Natural killer cell treated with Interleukin-12 subunit alpha and Interleukin-12 subunit beta and Interleukin-15 and Interleukin-18, amount 100 ng/mL, for 72 hours (primary cell): ENCODE data around the gene PRR9. TPM values are rescaled to one million over a fixed set of nuclear protein-coding genes. Genes with fewer than 3 reads are reported as not detected.
"Not testable (repeated sequence)": the region's sequence is repeated elsewhere in the genome, so short reads cannot be mapped to it uniquely, and the experiment has no call there.

Source experiments
- ATAC-seq, 2 donors: fragments of 150-1000 bp; cut with Tn5 transposase in 1 of 2; sonication (Bioruptor Pico), chemical (Tn5 transposase) in 1 of 2; 2 replicates each; pipeline ENCODE4 v1.10.0; 2021
- DNase-seq: peaks from one replicate; pipeline ENCODE4 v3.0.0; 2022; ENCODE audit warnings: low spot score
- H3K27ac Mint-ChIP-seq, 2 donors: 1 replicate in 1 of 2; 2 replicates in 1 of 2; pipeline ENCODE4 v1.8.0; 2022; ENCODE audit warnings: mixed read lengths in 2 of 2, mild to moderate bottlenecking in 1 of 2, moderate library complexity in 1 of 2
- H3K27me3 Mint-ChIP-seq, 2 donors: 1 replicate in 1 of 2; 2 replicates in 1 of 2; pipeline ENCODE4 v1.8.0; 2022; ENCODE audit warnings: mixed read lengths in 2 of 2
- H3K36me3 Mint-ChIP-seq: one replicate; pipeline ENCODE4 v1.8.0; 2022; ENCODE audit warnings: mixed read lengths
- H3K4me1 Mint-ChIP-seq, 2 donors: 1 replicate in 1 of 2; 2 replicates in 1 of 2; pipeline ENCODE4 v1.8.0; 2022; ENCODE audit warnings: low read depth in 2 of 2, mixed read lengths in 2 of 2, mild to moderate bottlenecking in 1 of 2
- H3K4me3 Mint-ChIP-seq: one replicate; pipeline ENCODE4 v1.8.0; 2022; ENCODE audit warnings: mixed read lengths
- H3K9me3 Mint-ChIP-seq: 2 replicates; pipeline ENCODE4 v1.8.0; 2022; ENCODE audit warnings: mixed read lengths
- total RNA-seq, 2 donors: library from RNA; stranded (reverse); gene quantifications; one replicate each; pipeline ENCODE4 v1.2.3, GENCODE V29; 2022

Gene PRR9, protein sequence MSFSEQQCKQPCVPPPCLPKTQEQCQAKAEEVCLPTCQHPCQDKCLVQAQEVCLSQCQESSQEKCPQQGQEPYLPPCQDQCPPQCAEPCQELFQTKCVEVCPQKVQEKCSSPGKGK
- not detected for total RNA-seq

DNA sequence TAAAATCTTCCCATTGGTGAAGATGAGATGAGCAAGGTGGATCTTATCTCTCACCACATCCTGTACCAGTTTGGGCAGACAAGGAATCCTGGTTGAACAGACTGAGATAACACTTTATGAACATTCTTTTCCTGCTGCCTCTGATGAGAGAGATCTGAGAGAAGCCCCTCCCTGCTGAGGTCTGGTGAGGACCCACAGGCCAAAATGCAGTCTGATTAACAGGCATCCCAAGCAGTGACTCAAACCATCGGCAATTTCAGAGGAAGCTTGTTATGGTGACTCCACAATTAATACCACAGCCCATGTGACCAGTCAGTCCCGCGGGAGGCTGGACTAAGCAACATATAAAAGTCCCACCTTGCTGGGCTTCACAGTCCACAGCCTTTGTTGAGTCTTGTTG lies at the start of gene PRR9:
Gene PRR9, plus strand, starts transcription at position 373 of the 400 bp plus-strand sequence. CDS start 561 bp downstream, outside the sequence.
- ATAC-seq (peak in 1 of 2 donors; percentile 7), DNase-seq (no peak)
- Mint-ChIP-seq H3K36me3 (no peaks in the 10 kb centered on the region), H3K27ac (no peak within 1 kb of the TSS), H3K4me3 (no peak within 1 kb of the TSS), H3K27me3 (peaks cover 24 to 37% of the 10 kb centered on the region in 2 donors), H3K9me3 (no peaks in the 10 kb centered on the region), H3K4me1 (no peaks in the 10 kb centered on the region)

DNA sequence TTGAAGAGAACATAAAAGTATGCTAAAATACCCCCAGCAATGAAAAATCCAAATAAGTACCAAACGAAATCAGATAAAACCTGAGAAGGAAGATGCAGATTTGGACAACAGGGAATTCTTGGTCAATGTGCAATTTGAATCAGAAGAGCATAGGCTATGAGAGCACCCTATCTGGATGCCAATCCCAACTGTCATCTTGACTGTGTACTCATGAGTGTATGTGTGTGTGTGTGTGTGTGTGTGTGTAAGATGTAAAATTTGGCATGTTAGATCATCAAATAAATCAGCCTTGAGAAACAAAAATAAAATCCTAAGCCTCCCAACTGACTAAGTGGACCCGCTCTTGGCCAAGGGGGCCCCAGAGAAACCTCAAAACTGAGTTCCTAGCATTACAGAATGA lies 48.7 kb upstream of the PRR9 start:
- Mint-ChIP-seq H3K27ac (no peak overlapping the region), H3K4me1 (no peaks in the 10 kb centered on the region)
- no peak for ATAC-seq

DNA sequence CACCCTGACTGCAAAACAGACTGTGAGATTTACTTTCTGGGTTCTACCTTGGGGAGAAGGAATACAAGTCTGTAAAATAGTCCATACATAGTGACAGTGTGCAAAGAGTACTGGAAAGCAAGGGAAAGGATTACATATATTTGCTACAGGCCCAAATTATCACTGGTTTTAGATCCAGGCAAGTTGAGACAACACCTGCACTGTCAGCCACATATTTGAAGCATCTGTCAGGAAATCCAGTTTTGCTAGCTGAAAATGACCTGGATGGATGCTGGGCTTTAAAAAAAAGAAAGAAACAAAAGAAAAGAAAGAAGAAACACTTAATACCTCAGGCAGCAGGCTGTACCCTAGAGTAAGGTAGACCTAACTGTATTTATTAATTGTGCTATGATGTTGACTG lies 42.8 kb upstream of the PRR9 start:
- H3K27me3 Mint-ChIP-seq = peaks cover 24 to 33% of the 10 kb centered on the region in 2 donors
- H3K36me3 Mint-ChIP-seq = no peaks in the 10 kb centered on the region
- no peak for ATAC-seq
- H3K4me1 Mint-ChIP-seq = no peaks in the 10 kb centered on the region
- H3K27ac Mint-ChIP-seq = no peak overlapping the region
- H3K4me3 Mint-ChIP-seq = no peak overlapping the region
- H3K9me3 Mint-ChIP-seq = no peaks in the 10 kb centered on the region
- no peak for DNase-seq

More for the DNA sequence above, 48.7 kb upstream of the PRR9 start:
- no peaks in the 10 kb centered on the region for H3K9me3 Mint-ChIP-seq
- no peaks in the 10 kb centered on the region for H3K36me3 Mint-ChIP-seq
- peaks cover 29 to 46% of the 10 kb centered on the region in 2 donors for H3K27me3 Mint-ChIP-seq
- no peak overlapping the region for H3K4me3 Mint-ChIP-seq
- no peak for DNase-seq

DNA sequence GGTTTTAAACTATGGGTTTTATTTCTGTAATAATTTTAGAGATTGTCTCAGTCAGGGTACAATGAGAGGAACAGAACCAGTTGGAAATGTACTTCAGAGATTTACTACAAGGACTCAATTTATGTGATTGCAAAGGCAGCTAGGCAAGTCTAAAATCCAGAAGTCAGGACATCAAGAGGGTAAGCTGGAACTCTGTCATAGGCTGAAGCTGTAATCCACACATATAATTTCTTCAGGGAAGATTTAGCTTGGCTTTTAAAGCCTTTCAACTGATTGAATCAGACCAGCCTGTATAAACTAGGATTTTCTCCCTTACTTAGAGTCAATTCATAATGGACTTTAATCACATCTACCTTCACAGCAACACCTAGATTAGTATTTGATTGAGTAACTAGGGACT lies 38.5 kb upstream of the PRR9 start:
- no peak overlapping the region for H3K27ac Mint-ChIP-seq
- no peak for ATAC-seq
- peaks cover 18 to 29% of the 10 kb centered on the region in 2 donors for H3K27me3 Mint-ChIP-seq

DNA sequence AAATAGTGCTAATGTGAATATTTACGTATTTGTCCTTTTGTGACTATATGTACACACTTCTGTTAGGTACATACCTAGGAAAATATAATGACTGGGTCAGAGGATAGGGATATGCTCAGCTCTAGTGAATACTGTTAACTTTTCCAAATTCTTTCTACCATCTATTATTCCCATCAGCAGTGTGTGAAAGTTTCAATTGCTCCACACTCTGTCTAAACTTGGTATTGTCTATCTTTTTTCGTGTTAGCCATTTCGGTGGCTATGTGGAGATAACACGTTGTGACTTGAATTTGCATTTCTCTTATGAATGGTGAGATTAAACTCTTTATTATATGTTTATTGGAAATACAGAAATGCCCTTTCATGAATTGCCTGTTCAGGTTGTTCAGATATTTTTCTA lies 36.8 kb upstream of the PRR9 start:
- no peak overlapping the region for H3K27ac Mint-ChIP-seq
- no peaks in the 10 kb centered on the region for H3K4me1 Mint-ChIP-seq
- no peak overlapping the region for H3K4me3 Mint-ChIP-seq
- H3K27me3 Mint-ChIP-seq = peaks cover 22 to 29% of the 10 kb centered on the region in 2 donors
- H3K9me3 Mint-ChIP-seq = peaks cover 2% of the 10 kb centered on the region
- H3K36me3 Mint-ChIP-seq = peaks cover 2% of the 10 kb centered on the region
- DNase-seq (no peak), ATAC-seq (no peak)

More for the DNA sequence above, 38.5 kb upstream of the PRR9 start:
- no peak for DNase-seq
- no peaks in the 10 kb centered on the region for H3K36me3 Mint-ChIP-seq
- H3K4me3 Mint-ChIP-seq = no peak overlapping the region
- H3K9me3 Mint-ChIP-seq = no peaks in the 10 kb centered on the region
- no peaks in the 10 kb centered on the region for H3K4me1 Mint-ChIP-seq

DNA sequence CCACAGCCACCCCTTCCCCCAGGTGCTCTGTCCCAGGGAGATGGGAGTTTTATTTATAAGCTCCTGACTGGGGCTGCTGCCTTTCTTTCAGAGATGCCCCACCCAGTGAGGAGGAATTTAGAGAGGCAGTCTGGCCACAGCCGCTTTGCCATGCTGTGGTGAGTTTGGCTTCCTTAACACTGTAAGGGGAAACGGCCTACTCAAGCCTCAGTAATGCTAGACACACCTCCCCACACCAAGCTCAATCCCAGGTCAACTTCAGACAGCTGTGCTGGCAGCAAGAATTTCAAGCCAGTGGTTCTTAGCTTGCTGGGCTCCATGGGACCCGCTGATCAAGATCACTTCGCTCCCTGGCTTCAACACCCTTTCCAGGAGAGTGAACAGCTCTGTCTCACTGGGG lies 29.1 kb upstream of the PRR9 start:
- Mint-ChIP-seq H3K27me3 (peaks cover 42 to 56% of the 10 kb centered on the region in 2 donors), H3K36me3 (peaks cover 13% of the 10 kb centered on the region)
- not testable (repeated sequence) for DNase-seq, H3K4me1 Mint-ChIP-seq, H3K9me3 Mint-ChIP-seq, ATAC-seq, H3K4me3 Mint-ChIP-seq, H3K27ac Mint-ChIP-seq

DNA sequence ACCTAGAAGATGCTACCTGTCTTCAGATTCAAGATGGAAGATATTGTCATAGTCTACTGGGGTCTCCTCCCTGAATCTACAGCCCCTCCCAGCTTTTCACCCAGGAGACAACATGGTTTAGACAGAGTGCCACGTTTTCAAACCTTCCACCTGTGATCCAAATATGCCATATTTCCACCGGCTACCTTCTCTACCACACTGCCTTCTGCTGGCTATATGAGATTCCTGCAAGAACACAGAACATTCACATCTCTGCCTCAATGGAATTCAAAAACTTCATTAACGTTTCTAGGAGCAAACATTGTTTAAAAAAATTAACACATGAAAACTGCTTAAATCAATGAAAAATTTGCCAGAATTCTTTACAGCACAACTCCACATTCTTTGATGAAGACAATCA lies 27.0 kb upstream of the PRR9 start:
- DNase-seq = no peak
- ATAC-seq = no peak
- H3K4me3 Mint-ChIP-seq = no peak overlapping the region
- H3K4me1 Mint-ChIP-seq = no peaks in the 10 kb centered on the region
- peaks cover 7% of the 10 kb centered on the region for H3K9me3 Mint-ChIP-seq
- H3K27ac Mint-ChIP-seq = no peak overlapping the region
- peaks cover 12% of the 10 kb centered on the region for H3K36me3 Mint-ChIP-seq
- peaks cover 45 to 67% of the 10 kb centered on the region in 2 donors for H3K27me3 Mint-ChIP-seq

DNA sequence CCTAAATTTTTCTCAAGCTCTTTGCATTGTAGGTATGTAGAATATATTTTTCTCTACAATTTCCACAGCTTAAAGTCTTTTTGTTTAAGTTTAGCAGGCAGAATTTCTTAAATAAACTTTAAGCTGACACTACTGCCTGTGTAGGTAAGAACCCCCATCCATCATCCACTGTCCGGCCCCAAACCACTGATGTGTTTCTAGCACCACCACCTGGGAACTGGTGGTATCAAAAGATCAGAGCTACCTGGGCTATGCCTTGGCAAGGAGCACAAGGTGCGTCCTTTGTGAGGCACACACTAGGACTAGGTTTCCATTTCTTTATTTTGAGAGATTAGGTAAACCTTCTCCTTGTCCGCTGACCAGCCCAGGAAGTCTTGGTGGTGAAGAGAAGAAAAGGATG lies 24.7 kb upstream of the PRR9 start:
- H3K9me3 Mint-ChIP-seq = no peaks in the 10 kb centered on the region
- DNase-seq = no peak
- H3K27me3 Mint-ChIP-seq = peaks cover 38 to 54% of the 10 kb centered on the region in 2 donors
- H3K27ac Mint-ChIP-seq = no peak overlapping the region
- H3K36me3 Mint-ChIP-seq = no peaks in the 10 kb centered on the region
- ATAC-seq = no peak
- no peaks in the 10 kb centered on the region for H3K4me1 Mint-ChIP-seq
- H3K4me3 Mint-ChIP-seq = no peak overlapping the region

DNA sequence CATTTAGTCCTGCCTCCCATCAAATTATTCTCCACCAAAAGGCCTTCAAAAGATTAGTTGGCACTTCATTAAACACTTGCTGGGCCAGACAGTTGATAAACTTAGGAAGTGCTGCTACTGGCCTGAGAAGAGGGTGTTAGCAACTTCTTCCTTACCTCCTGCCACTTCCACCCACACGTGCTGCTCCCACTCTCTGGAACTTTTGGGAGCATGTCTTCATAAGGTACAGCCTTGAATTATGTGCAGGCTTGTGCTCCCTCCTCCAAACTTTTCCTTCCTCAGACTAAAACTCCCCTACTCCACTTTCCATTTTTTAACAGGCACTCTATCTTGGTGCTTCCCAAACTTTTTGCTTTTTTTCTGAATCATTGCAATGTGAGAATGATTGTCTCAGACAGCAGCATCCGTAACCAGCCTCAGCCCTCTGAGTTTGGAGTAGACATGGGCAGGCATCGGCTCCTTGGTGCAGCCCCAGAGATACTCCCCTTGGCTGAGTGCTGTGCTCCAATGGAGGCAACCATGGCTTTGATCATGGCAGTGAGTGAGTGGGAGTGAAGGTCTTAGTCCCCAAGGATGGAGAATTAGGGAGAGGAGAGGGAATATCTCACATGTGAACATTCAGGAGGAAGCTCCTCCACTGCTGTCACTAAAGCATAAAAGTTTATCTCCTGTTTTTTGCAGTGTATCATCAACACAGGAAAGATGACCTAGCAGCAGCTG lies 22.9 kb upstream of the PRR9 start:
- ATAC-seq = no peak
- no peaks in the 10 kb centered on the region for H3K4me1 Mint-ChIP-seq
- DNase-seq = no peak
- no peak overlapping the region for H3K27ac Mint-ChIP-seq
- H3K9me3 Mint-ChIP-seq = no peaks in the 10 kb centered on the region
- H3K27me3 Mint-ChIP-seq = peaks cover 47 to 61% of the 10 kb centered on the region in 2 donors
- no peaks in the 10 kb centered on the region for H3K36me3 Mint-ChIP-seq
- H3K4me3 Mint-ChIP-seq = no peak overlapping the region

DNA sequence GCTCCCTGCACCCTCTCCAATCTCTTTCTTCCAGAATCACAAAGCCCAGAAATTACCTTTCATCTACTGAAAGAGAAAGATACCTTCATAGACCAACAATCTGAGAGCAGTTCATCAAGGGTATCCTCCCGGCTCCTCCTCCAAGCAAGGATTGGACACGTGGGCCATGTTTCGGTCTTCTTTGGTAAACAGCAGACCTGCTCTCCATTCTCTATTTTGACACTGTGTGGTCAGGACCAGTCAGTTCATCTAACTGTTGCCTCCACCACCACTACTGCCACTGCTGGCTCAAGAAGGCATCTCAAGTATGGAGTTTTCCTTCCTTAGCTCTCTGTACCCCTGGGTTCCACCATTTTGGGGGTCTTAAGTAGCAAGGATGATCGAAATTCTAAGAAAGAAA lies 22.2 kb upstream of the PRR9 start:
- H3K4me3 Mint-ChIP-seq = no peak overlapping the region
- no peaks in the 10 kb centered on the region for H3K4me1 Mint-ChIP-seq
- no peak overlapping the region for H3K27ac Mint-ChIP-seq
- no peak for ATAC-seq
- H3K36me3 Mint-ChIP-seq = no peaks in the 10 kb centered on the region
- peaks cover 49 to 62% of the 10 kb centered on the region in 2 donors for H3K27me3 Mint-ChIP-seq
- DNase-seq = no peak
- no peaks in the 10 kb centered on the region for H3K9me3 Mint-ChIP-seq

DNA sequence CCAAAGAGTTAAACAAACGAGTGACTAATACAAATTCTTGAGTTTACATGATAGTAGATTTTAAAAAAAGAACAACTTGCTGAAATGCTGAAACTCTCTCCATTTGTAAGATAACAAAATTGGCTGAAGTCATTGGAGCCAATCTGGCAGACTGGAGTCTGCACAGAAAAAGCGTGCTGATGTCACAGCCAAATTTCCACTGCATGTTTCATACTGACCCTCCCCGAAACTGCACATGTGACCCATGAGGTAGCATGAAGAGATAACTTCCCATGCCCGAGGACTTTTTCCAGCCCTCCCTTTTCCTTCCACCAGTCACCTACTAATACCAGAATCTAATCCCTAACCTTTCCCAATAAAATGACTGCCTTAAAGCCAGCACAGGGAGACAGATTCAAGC lies 15.4 kb upstream of the PRR9 start:
- ATAC-seq (no peak), DNase-seq (no peak)
- no peaks in the 10 kb centered on the region for H3K9me3 Mint-ChIP-seq
- H3K4me1 Mint-ChIP-seq = no peaks in the 10 kb centered on the region
- H3K27me3 Mint-ChIP-seq = peaks cover 33 to 55% of the 10 kb centered on the region in 2 donors
- no peak overlapping the region for H3K4me3 Mint-ChIP-seq
- H3K27ac Mint-ChIP-seq = no peak overlapping the region
- no peaks in the 10 kb centered on the region for H3K36me3 Mint-ChIP-seq

DNA sequence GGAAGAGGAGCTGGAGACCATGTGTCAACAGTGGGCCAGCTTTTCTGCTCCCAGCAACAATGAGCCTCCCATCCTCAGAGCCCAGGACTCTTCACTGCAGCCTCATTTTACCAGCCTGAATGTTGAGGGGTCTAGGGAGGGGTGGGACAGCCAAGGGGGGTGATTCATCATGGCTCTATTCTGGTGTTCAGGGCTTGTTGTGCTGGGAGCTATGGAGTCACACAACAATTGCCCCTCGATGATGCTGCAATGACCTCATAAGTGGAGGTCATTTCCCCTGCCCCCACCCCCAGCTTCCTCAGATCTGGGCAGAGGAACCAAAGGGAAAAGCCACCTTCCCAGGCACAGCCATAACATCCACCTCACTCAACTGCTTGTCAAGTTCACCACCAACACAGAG lies 14.3 kb upstream of the PRR9 start, which contains the start of gene LELP1:
Gene LELP1, plus strand, starts transcription at position 301 of the 400 bp plus-strand sequence. CDS start 1,278 bp downstream, outside the sequence.
- DNase-seq = no peak
- H3K27ac Mint-ChIP-seq = no peak within 1 kb of the TSS
- H3K9me3 Mint-ChIP-seq = no peaks in the 10 kb centered on the region
- H3K36me3 Mint-ChIP-seq = no peaks in the 10 kb centered on the region
- ATAC-seq = no peak
- H3K4me3 Mint-ChIP-seq = no peak within 1 kb of the TSS
- no peaks in the 10 kb centered on the region for H3K4me1 Mint-ChIP-seq
- H3K27me3 Mint-ChIP-seq = peaks cover 32 to 50% of the 10 kb centered on the region in 2 donors

DNA sequence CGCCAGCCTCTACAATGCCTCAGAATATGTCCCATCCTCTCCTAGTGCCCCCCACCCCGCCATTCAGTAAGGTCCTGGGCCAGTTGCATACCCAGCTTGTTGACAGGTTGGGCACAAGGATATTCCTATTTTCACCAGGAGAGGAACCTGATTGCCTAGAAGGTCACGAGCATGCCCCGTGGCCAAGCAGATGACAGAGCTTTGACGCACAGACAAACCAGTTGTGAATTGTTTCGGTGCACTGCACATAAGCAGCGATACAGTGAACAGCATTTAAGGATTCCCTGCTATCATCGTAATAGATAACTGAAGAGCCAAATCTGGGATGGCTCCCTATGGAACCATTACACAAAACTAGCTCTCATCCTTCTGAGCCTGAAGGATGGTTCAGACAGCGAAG lies 10.8 kb upstream of the PRR9 start:
- Mint-ChIP-seq H3K27ac (no peak overlapping the region), H3K4me3 (no peak overlapping the region), H3K36me3 (no peaks in the 10 kb centered on the region), H3K9me3 (no peaks in the 10 kb centered on the region), H3K4me1 (no peaks in the 10 kb centered on the region), H3K27me3 (peaks cover 24 to 40% of the 10 kb centered on the region in 2 donors)
- DNase-seq = no peak
- ATAC-seq = no peak

DNA sequence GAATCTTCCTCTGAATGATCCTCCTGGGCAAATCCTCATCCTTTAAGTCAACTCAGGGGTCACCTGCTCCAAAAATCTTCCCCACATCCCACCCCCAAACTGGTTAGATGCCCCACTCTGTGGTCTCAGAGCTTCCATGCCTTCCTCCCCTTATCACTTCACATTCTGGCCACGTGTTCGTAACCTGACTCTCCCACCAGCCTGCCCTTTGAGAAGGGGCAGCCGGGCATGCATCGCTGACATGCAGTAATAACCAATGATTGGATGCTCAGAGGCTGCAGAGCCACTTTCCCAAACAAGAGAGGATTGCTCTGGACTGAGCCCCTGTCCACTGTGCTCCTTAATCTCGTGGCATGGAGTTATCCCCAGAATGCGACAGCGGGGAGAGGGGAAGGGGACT lies 7.2 kb upstream of the PRR9 start:
- DNase-seq (no peak), ATAC-seq (peak in 1 of 2 donors; percentile 55)
- Mint-ChIP-seq H3K36me3 (no peaks in the 10 kb centered on the region), H3K27ac (no peak overlapping the region), H3K9me3 (no peaks in the 10 kb centered on the region), H3K27me3 (peaks cover 23 to 44% of the 10 kb centered on the region in 2 donors), H3K4me3 (no peak overlapping the region), H3K4me1 (no peaks in the 10 kb centered on the region)
